Fibroblast of mammary gland (primary cell): Measurements from ENCODE around the gene SIX5.
A peak's percentile ranks its signal among the peaks of the same experiment; 100 is the strongest.
"Not testable (repeated sequence)": the region's sequence is repeated elsewhere in the genome, so short reads cannot be mapped to it uniquely, and the experiment has no call there.

ENCODE experiments used
- DNase-seq: peaks from one replicate; pipeline ENCODE4 v3.0.0-alpha.2; 2010; ENCODE audit warnings: low read depth
- H3K4me3 ChIP-seq: 2 replicates; pipeline ENCODE4 v1.5.1; 2011; ENCODE audit warnings: low read depth, mild to moderate bottlenecking, low read length, moderate library complexity; ENCODE audit not compliant: control insufficient read depth
- CTCF ChIP-seq: conservative IDR thresholded peaks from 2 replicates; pipeline ENCODE4 v1.5.1; 2011; ENCODE audit warnings: low read depth, low read length, inconsistent platforms; ENCODE audit not compliant: control insufficient read depth, insufficient read depth

Gene SIX5

GRCh38 chr19:45804140-45804958, 35.3 kb upstream of the SIX5 start:
- TF ChIP-seq CTCF, result no peak
- DNase-seq, result no peak
- H3K4me3 ChIP-seq, result no peak overlapping the region

- DNase-seq, result no peak
- no peak overlapping the region for H3K4me3 ChIP-seq
- TF ChIP-seq CTCF, result no peak
Measured at GRCh38 chr19:45801603-45802175, 32.6 kb upstream of the SIX5 start.

GRCh38 chr19:45800070-45800553, 31.1 kb upstream of the SIX5 start:
- H3K4me3 ChIP-seq, result no peak overlapping the region
- no peak for TF ChIP-seq CTCF
- peak; percentile 62 for DNase-seq

- H3K4me3 ChIP-seq, DNase-seq: not testable (repeated sequence)
Measured at GRCh38 chr19:45799541-45799940, 30.5 kb upstream of the SIX5 start.

GRCh38 chr19:45798995-45799517, 30.0 kb upstream of the SIX5 start:
- no peak overlapping the region for H3K4me3 ChIP-seq
- DNase-seq, result peak; percentile 79
- TF ChIP-seq CTCF, result peak; percentile 71

GRCh38 chr19:45794627-45795026, 25.6 kb upstream of the SIX5 start:
- H3K4me3 ChIP-seq, result no peak overlapping the region
- no peak for DNase-seq
- TF ChIP-seq CTCF, result no peak

GRCh38 chr19:45793876-45794275, 24.8 kb upstream of the SIX5 start:
- no peak for TF ChIP-seq CTCF
- no peak for DNase-seq
- no peak overlapping the region for H3K4me3 ChIP-seq
